HepG2 (cell line): ENCODE data around the gene LDLRAD4. TPM values are rescaled to one million over a fixed set of nuclear protein-coding genes. Genes with fewer than 3 reads are reported as not detected.

Experiments
- CTCF ChIP-seq: sonication (generic); formaldehyde crosslinking; IDR thresholded peaks from 2 replicates; pipeline ENCODE4 v1.5.0; 2020; ENCODE audit warnings: mild to moderate bottlenecking, missing genetic modification reagents, moderate library complexity
- FOSL1 ChIP-seq: sonication (generic); formaldehyde crosslinking; IDR thresholded peaks from 2 replicates; pipeline ENCODE4 v1.9.0; 2021; ENCODE audit warnings: missing genetic modification reagents, borderline replicate concordance
- FOXJ3 ChIP-seq: sonication (generic); formaldehyde crosslinking; IDR thresholded peaks from 2 replicates; pipeline ENCODE4 v1.4.0; 2020; ENCODE audit warnings: missing genetic modification reagents, mild to moderate bottlenecking, borderline replicate concordance
- HNRNPUL1 ChIP-seq: fragments of 200-400 bp; formaldehyde crosslinking; IDR thresholded peaks from 2 replicates; pipeline ENCODE4 v1.6.1; 2017; ENCODE audit warnings: low read depth, mild to moderate bottlenecking, low read length, moderate library complexity
- MAX ChIP-seq: IDR thresholded peaks from 2 replicates; pipeline ENCODE4 v1.6.1; 2012; ENCODE audit warnings: inconsistent platforms
- MYC ChIP-seq: sonication (generic); formaldehyde crosslinking; IDR thresholded peaks from 2 replicates; pipeline ENCODE4 v1.9.0; 2021; ENCODE audit warnings: missing genetic modification reagents, borderline replicate concordance
- PAF1 ChIP-seq: IDR thresholded peaks from 2 replicates; pipeline ENCODE4 v1.6.1; 2016; ENCODE audit warnings: missing genetic modification reagents, missing compliant biosample characterization
- PAWR ChIP-seq: sonication (generic); formaldehyde crosslinking; IDR thresholded peaks from 2 replicates; pipeline ENCODE4 v1.4.0; 2020; ENCODE audit warnings: missing genetic modification reagents, mild to moderate bottlenecking, borderline replicate concordance
- POLR2A ChIP-seq, 2 experiments: IDR thresholded peaks; 2 replicates each; pipeline ENCODE4 v1.6.1; 2011; ENCODE audit warnings: low read depth in 2 of 2, low read length in 2 of 2, mild to moderate bottlenecking in 1 of 2, moderate library complexity in 1 of 2; ENCODE audit not compliant: insufficient read depth in 1 of 2
- POLR2AphosphoS5 ChIP-seq: IDR thresholded peaks from 2 replicates; pipeline ENCODE4 v1.6.1; 2012; ENCODE audit warnings: low read depth, low read length
- PPARG ChIP-seq: conservative IDR thresholded peaks from 2 replicates; pipeline ENCODE4 v1.6.1; 2016; ENCODE audit warnings: missing biosample characterization, missing genetic modification reagents
- RFX5 ChIP-seq: IDR thresholded peaks from 2 replicates; pipeline ENCODE4 v1.6.1; 2011; ENCODE audit warnings: low read depth, low read length, improper control_type of control experiment
- RFXANK ChIP-seq: IDR thresholded peaks from 2 replicates; pipeline ENCODE4 v1.6.1; 2016
- TEAD2 ChIP-seq: sonication (generic); formaldehyde crosslinking; IDR thresholded peaks from 2 replicates; pipeline ENCODE4 v1.9.0; 2021; ENCODE audit warnings: missing genetic modification reagents
- TMF1 ChIP-seq: sonication (generic); formaldehyde crosslinking; IDR thresholded peaks from 2 replicates; pipeline ENCODE4 v1.8.1; 2022; ENCODE audit warnings: low read depth, missing genetic modification reagents
- WIZ ChIP-seq: sonication (generic); formaldehyde crosslinking; IDR thresholded peaks from 2 replicates; pipeline ENCODE4 v1.5.1; 2020; ENCODE audit warnings: mild to moderate bottlenecking, missing genetic modification reagents
- ZKSCAN5 ChIP-seq: sonication (generic); formaldehyde crosslinking; IDR thresholded peaks from 2 replicates; pipeline ENCODE4 v1.5.1; 2020; ENCODE audit warnings: mild to moderate bottlenecking, missing genetic modification reagents
- ZNF124 ChIP-seq: sonication (generic); formaldehyde crosslinking; IDR thresholded peaks from 2 replicates; pipeline ENCODE4 v1.4.0; 2020; ENCODE audit warnings: missing genetic modification reagents
- ZNF367 ChIP-seq: sonication (generic); formaldehyde crosslinking; IDR thresholded peaks from 2 replicates; pipeline ENCODE4 v1.4.0; 2020; ENCODE audit warnings: missing genetic modification reagents, borderline replicate concordance
- ZNF605 ChIP-seq: sonication (generic); formaldehyde crosslinking; IDR thresholded peaks from 2 replicates; pipeline ENCODE4 v1.8.0; 2022; ENCODE audit warnings: mild to moderate bottlenecking, missing genetic modification reagents
- ZNF644 ChIP-seq: IDR thresholded peaks from 2 replicates; pipeline ENCODE4 v1.6.1; 2016; ENCODE audit warnings: low read depth
- ZNF687 ChIP-seq: sonication (generic); formaldehyde crosslinking; IDR thresholded peaks from 2 replicates; pipeline ENCODE4 v1.5.1; 2020; ENCODE audit warnings: mild to moderate bottlenecking, missing genetic modification reagents, moderate library complexity
- ZNF770 ChIP-seq: sonication (generic); formaldehyde crosslinking; IDR thresholded peaks from 2 replicates; pipeline ENCODE4 v1.5.0; 2020; ENCODE audit warnings: mild to moderate bottlenecking, missing genetic modification reagents
- polyA plus RNA-seq, 8 experiments: library from polyadenylated mRNA; depleted of rRNA in 3 of 8; stranded (reverse) in 7 of 8; unstranded in 1 of 8; fragments of >200 nt; fragmentation: Illumina TruSeq in 4 of 8; extraction: Trizol in 4 of 8; gene quantifications; 2 replicates each; pipeline versions ENCODE4 v1.2.1 to v1.2.3, GENCODE V29; 2011 to 2016; ENCODE audit warnings: low read depth in 4 of 8, missing spikeins in 1 of 8, mixed read lengths in 1 of 8; ENCODE audit not compliant: insufficient read depth in 1 of 8
- total RNA-seq, 5 experiments: library from RNA; depleted of rRNA; stranded (reverse); fragments of >200 nt; fragmentation: Illumina TruSeq; extraction: Trizol; gene quantifications; 2 replicates each; pipeline ENCODE4 v1.2.3, GENCODE V29; 2016; ENCODE audit warnings: low read depth in 1 of 5

LDLRAD4 gene
- total and polyA plus RNA-seq, 2 of the 13 experiments (the other 11 are each of a cell fraction or from before 2014, with no cell fraction given), result 13.6 to 20.9 TPM

GRCh38 chr18:13444430-13445240 lies 226.1 kb downstream of the LDLRAD4 start (continued):
- TF ChIP-seq ZNF770 (CRISPR knock-in tag), result 0 out of 2 replicates have a peak, but pooled peaks have one; percentile 36
- no peak for TF ChIP-seq PPARG (CRISPR knock-in tag)
- no peak for TF ChIP-seq PAWR (CRISPR knock-in tag)
- TF ChIP-seq WIZ (CRISPR knock-in tag), result no peak
- TF ChIP-seq MAX, result peak; percentile 26; the same call in 1 of the 2 replicates
- TF ChIP-seq RFXANK (CRISPR knock-in tag), result no peak
- no peak for TF ChIP-seq TEAD2 (CRISPR knock-in tag)
- TF ChIP-seq FOXJ3, result no peak
- no peak for TF ChIP-seq POLR2AphosphoS5
- TF ChIP-seq TMF1 (CRISPR knock-in tag), result no peak
- TF ChIP-seq MYC (CRISPR knock-in tag), result no peak
- no peak for TF ChIP-seq CTCF (CRISPR knock-in tag)
- no peak for TF ChIP-seq ZNF124
- no peak for TF ChIP-seq FOSL1
- no peak for TF ChIP-seq PAF1 (CRISPR knock-in tag)
- no peak for TF ChIP-seq POLR2A (IDR thresholded peaks at IDR 0.05; ENCODE audit: insufficient read depth in 1 of 2, low read depth in 2 of 2, low read length in 2 of 2)
- TF ChIP-seq ZKSCAN5 (CRISPR knock-in tag), result no peak
- peak; percentile 59; the same call in 1 of the 2 replicates for TF ChIP-seq RFX5
- peak; percentile 46 for TF ChIP-seq ZNF687
- TF ChIP-seq ZNF367 (CRISPR knock-in tag), result no peak
- no peak for TF ChIP-seq HNRNPUL1
- TF ChIP-seq ZNF644 (CRISPR knock-in tag), result no peak
- no peak for TF ChIP-seq ZNF605 (CRISPR knock-in tag)
